ENCODE measurements around the gene CCDC71. TPM values are rescaled to one million over a fixed set of nuclear protein-coding genes. Genes with fewer than 3 reads are reported as not detected.

The CCDC71 gene
- total RNA-seq, 2 donors from 2014 or later, result 28.8 to 28.9 TPM

- peak overlapping the region; percentile 90 for H3K4me3 ChIP-seq
- DNase-seq (ENCODE audit: low spot score) (no peak), ATAC-seq (ENCODE audit: insufficient number of reproducible peaks, low FRiP score, low read depth) (no peak)
- H3K27ac ChIP-seq, result peak overlapping the region; percentile 76 to 83
- no peaks in the 10 kb centered on the region for H3K27me3 ChIP-seq (replicated peaks; ENCODE audit: insufficient read depth)
- peaks cover 21 to 50% of the 10 kb centered on the region in 2 donors for H3K4me1 ChIP-seq (ENCODE audit: control insufficient read depth in 1 of 2, low read depth in 2 of 2)
- H3K36me3 ChIP-seq, result peaks cover 14% of the 10 kb centered on the region
- TF ChIP-seq, protein P1, sequence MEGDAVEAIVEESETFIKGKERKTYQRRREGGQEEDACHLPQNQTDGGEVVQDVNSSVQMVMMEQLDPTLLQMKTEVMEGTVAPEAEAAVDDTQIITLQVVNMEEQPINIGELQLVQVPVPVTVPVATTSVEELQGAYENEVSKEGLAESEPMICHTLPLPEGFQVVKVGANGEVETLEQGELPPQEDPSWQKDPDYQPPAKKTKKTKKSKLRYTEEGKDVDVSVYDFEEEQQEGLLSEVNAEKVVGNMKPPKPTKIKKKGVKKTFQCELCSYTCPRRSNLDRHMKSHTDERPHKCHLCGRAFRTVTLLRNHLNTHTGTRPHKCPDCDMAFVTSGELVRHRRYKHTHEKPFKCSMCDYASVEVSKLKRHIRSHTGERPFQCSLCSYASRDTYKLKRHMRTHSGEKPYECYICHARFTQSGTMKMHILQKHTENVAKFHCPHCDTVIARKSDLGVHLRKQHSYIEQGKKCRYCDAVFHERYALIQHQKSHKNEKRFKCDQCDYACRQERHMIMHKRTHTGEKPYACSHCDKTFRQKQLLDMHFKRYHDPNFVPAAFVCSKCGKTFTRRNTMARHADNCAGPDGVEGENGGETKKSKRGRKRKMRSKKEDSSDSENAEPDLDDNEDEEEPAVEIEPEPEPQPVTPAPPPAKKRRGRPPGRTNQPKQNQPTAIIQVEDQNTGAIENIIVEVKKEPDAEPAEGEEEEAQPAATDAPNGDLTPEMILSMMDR (IDR thresholded peaks at IDR 0.05), result no peak
- no peaks in the 10 kb centered on the region for H3K9me3 ChIP-seq
Measured at GRCh38 chr3:49170744-49171118, 4.6 kb upstream of the CCDC71 start.

DNA sequence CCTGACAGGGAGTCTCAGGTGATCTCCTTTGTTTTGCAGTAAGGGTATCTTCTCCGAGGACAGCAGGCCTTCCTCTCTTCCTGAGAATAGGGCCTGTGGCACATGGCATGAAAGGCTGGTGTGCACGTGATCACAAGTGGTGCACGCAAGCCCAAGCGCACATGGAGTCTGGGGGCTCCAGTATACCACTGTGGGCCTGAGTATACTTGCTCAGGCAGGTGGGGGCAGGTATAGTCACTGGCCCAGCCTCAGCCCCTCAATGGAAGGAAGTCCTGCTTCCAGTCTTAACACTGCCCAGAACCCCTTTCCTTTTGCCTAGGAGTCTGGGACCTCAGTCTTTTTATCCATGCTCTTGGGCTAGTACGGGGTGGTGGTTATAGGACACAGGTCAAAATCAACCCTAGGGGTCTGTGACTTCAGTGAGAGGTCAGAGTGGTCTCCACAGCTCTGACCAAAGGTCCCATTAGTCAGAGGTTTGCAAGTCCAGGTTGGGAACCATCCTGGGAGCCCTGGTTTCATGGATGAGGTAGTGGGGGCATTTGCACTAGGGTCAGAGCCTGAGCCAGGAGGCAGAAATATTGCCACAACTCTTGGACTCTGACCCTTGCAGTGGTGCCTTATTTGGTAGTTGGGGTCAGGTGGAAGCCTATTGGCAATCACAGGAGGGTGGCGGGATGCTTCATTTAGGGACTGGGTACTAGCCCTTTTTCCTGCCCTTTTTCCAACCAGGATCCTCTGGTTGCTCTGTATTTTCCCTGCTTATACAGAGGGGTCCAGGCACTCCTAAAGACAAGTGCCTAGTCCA lies 823 bp upstream of the CCDC71 start:
- Histone ChIP-seq H3K4me3 (peak overlapping the region; percentile 95), H3K4me1 (ENCODE audit: control insufficient read depth in 1 of 2, low read depth in 2 of 2) (peaks cover 7 to 40% of the 10 kb centered on the region in 2 donors), H3K9me3 (no peaks in the 10 kb centered on the region), H3K36me3 (peaks cover 16% of the 10 kb centered on the region), H3K27me3 (replicated peaks; ENCODE audit: insufficient read depth) (no peaks in the 10 kb centered on the region), H3K27ac (peak overlapping the region; percentile 86 to 87)
- ATAC-seq (ENCODE audit: insufficient number of reproducible peaks, low FRiP score, low read depth), result no peak
- TF ChIP-seq, protein P1 (IDR thresholded peaks at IDR 0.05), result no peak
- no peak for DNase-seq (ENCODE audit: low spot score)

DNA sequence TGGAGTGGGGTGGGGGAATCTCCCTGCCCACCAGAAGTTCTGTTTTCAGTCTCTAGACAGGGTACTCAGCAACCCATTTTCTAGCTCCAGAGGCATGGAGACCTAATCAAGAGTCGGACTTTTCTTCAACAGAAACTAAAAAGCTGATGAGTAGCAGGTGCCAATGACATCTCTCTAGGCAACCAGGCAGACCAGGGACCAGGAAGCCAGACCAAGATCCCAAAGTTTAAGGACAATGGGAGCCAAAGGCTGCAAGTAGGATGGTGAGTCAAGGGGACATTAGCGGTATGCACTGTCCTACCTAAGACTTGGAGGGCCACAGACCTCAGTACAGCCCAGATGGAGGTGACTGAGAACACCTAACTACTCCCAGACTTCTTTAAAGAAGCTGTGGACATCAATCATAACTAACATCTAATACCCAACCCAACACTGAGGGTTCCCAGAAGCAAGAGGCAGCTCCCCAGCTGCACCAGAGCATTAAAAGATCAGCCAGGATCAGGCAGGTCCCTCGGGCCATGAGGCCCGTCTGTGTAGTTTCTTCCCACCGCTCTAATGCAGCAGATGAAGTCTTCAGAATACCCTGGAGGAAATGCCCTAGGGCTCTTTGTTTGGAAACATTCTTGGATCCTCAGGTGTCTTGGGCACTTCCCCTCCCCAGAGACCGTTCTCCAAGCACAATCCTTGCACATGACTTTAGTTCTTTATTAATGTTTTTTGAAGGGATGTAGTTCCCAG lies 979 bp downstream of the CCDC71 start:
- Histone ChIP-seq H3K4me1 (ENCODE audit: control insufficient read depth in 1 of 2, low read depth in 2 of 2) (peaks cover 7 to 29% of the 10 kb centered on the region in 2 donors), H3K4me3 (peak overlapping the region; percentile 95), H3K9me3 (no peaks in the 10 kb centered on the region), H3K36me3 (peaks cover 16% of the 10 kb centered on the region), H3K27me3 (replicated peaks; ENCODE audit: insufficient read depth) (no peaks in the 10 kb centered on the region), H3K27ac (peak overlapping the region; percentile 86 to 87)
- DNase-seq (ENCODE audit: low spot score), result no peak
- TF ChIP-seq, protein P1 (IDR thresholded peaks at IDR 0.05), result no peak
- ATAC-seq (ENCODE audit: insufficient number of reproducible peaks, low FRiP score, low read depth), result no peak

DNA sequence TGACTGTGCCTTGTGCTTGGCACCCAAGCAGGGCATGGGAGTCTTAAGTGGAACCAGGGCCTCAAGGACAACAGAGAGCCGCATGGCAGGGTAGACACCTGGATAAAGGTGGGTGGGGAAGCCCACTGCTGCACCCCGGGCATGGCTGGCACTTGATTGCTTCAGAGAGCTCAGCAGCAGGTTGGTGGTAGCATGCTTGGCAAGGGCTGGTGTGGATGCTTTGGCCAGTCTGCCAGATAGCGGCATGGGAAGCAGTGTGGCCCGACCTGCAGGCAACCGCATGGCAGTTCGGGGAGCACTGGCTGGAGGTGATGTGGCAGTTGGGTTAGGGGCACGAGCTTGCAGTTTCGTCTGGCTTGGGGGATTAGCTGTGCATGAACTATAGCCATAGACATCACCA lies 2.5 kb downstream of the CCDC71 start:
- no peaks in the 10 kb centered on the region for H3K27me3 ChIP-seq (replicated peaks; ENCODE audit: insufficient read depth)
- TF ChIP-seq, protein P1 (IDR thresholded peaks at IDR 0.05), result no peak
- DNase-seq (ENCODE audit: low spot score) (no peak), ATAC-seq (ENCODE audit: insufficient number of reproducible peaks, low FRiP score, low read depth) (no peak)
- no peaks in the 10 kb centered on the region for H3K9me3 ChIP-seq
- no peak overlapping the region for H3K27ac ChIP-seq
- H3K4me1 ChIP-seq (ENCODE audit: control insufficient read depth in 1 of 2, low read depth in 2 of 2), result peaks cover 7 to 28% of the 10 kb centered on the region in 2 donors
- H3K4me3 ChIP-seq, result no peak overlapping the region
- H3K36me3 ChIP-seq, result peaks cover 16% of the 10 kb centered on the region

GRCh38 chr3:49162751-49163419 lies 3.2 kb downstream of the CCDC71 start:
- Histone ChIP-seq H3K9me3 (no peaks in the 10 kb centered on the region), H3K4me3 (no peak overlapping the region), H3K27ac (no peak overlapping the region), H3K36me3 (peaks cover 16% of the 10 kb centered on the region), H3K27me3 (replicated peaks; ENCODE audit: insufficient read depth) (no peaks in the 10 kb centered on the region), H3K4me1 (ENCODE audit: control insufficient read depth in 1 of 2, low read depth in 2 of 2) (peaks cover 7 to 28% of the 10 kb centered on the region in 2 donors)
- no peak for DNase-seq (ENCODE audit: low spot score)
- ATAC-seq (ENCODE audit: insufficient number of reproducible peaks, low FRiP score, low read depth), result no peak
- TF ChIP-seq, protein P1 (IDR thresholded peaks at IDR 0.05), result no peak
